ENCODE measurements around the gene ARHGEF40.

GRCh38 chr14:21049271-21049673, 20.8 kb upstream of the ARHGEF40 start:
- TF ChIP-seq POLR2A (IDR thresholded peaks at IDR 0.05; ENCODE audit: low read length) (no peak), RAD21 (conservative IDR thresholded peaks at IDR 0.05 in 1 of 2, IDR thresholded peaks at IDR 0.05 in 1 of 2) (no peak), MAX (IDR thresholded peaks at IDR 0.05) (no peak), MAFK (IDR thresholded peaks at IDR 0.05; ENCODE audit: partially characterized antibody) (no peak), POLR2AphosphoS2 (conservative IDR thresholded peaks at IDR 0.05; ENCODE audit: low read length) (no peak), ELK1 (IDR thresholded peaks at IDR 0.05; ENCODE audit: low read depth, low read length) (no peak)

All from A549 (cell line).